Osteoblast (primary cell): ENCODE results near the gene RCAN1. TPM values are rescaled to one million over a fixed set of nuclear protein-coding genes. Genes with fewer than 3 reads are reported as not detected.

ENCODE experiments used
- DNase-seq: peaks from one replicate; pipeline ENCODE4 v3.0.0; 2011; ENCODE audit warnings: low spot score, mixed read lengths; ENCODE audit not compliant: insufficient read length; ENCODE audit errors: missing footprints
- H2AFZ ChIP-seq: 2 replicates; pipeline ENCODE4 v1.6.0; 2011; ENCODE audit warnings: mild to moderate bottlenecking, low read length
- H3K27ac ChIP-seq: 2 replicates; pipeline ENCODE4 v1.5.1; 2011; ENCODE audit warnings: mild to moderate bottlenecking, low read depth, low read length, moderate library complexity
- H3K27me3 ChIP-seq: 2 replicates; pipeline ENCODE4 v1.6.0; 2012; ENCODE audit warnings: mild to moderate bottlenecking, control low read depth, inconsistent platforms, low read length, moderate library complexity; ENCODE audit not compliant: insufficient read depth
- H3K36me3 ChIP-seq: 2 replicates; pipeline ENCODE4 v1.5.1; 2011; ENCODE audit warnings: mild to moderate bottlenecking, low read length, control low read depth, moderate library complexity; ENCODE audit not compliant: insufficient read depth
- H3K4me1 ChIP-seq: 2 replicates; pipeline ENCODE4 v1.5.1; 2011; ENCODE audit warnings: mild to moderate bottlenecking, low read length, control low read depth, moderate library complexity; ENCODE audit not compliant: insufficient read depth
- H3K4me2 ChIP-seq: 2 replicates; pipeline ENCODE4 v1.6.0; 2011; ENCODE audit warnings: mild to moderate bottlenecking, low read length; ENCODE audit not compliant: insufficient read depth
- H3K4me3 ChIP-seq: fragments of 200-600 bp; sonication (generic); 3 replicates; pipeline ENCODE4 v1.5.1; 2012; ENCODE audit warnings: mild to moderate bottlenecking, low read length, inconsistent platforms; ENCODE audit not compliant: insufficient read depth
- H3K79me2 ChIP-seq: 2 replicates; pipeline ENCODE4 v1.6.0; 2012; ENCODE audit warnings: mild to moderate bottlenecking, low read length, control low read depth, inconsistent platforms; ENCODE audit not compliant: insufficient read depth
- H3K9me3 ChIP-seq: 2 replicates; pipeline ENCODE4 v1.5.1; 2011; ENCODE audit warnings: low read depth, low read length, control low read depth
- H4K20me1 ChIP-seq: 2 replicates; pipeline ENCODE4 v1.6.0; 2012; ENCODE audit warnings: mild to moderate bottlenecking, low read length, control low read depth; ENCODE audit not compliant: insufficient read depth
- total RNA-seq: library from RNA; depleted of rRNA; stranded (reverse); fragments of >200 nt; gene quantifications from 2 replicates; pipeline ENCODE4 v1.2.3, GENCODE V29; 2012
- TF ChIP-seq, protein P1 (sequence below): IDR thresholded peaks from 2 replicates; pipeline ENCODE4 v1.5.1; 2011; ENCODE audit warnings: mild to moderate bottlenecking, low read depth, low read length, moderate library complexity; ENCODE audit errors: extremely low read depth

Gene RCAN1
- total RNA-seq, 1 donor: 103 TPM

- Histone ChIP-seq H2AFZ (no peak overlapping the region), H3K4me3 (no peak overlapping the region), H3K27ac (peak overlapping the region; percentile 89), H3K4me2 (no peak overlapping the region), H3K9me3 (no peaks in the 10 kb centered on the region), H4K20me1 (no peaks in the 10 kb centered on the region), H3K27me3 (no peaks in the 10 kb centered on the region), H3K79me2 (no peaks in the 10 kb centered on the region), H3K36me3 (no peaks in the 10 kb centered on the region), H3K4me1 (peaks cover 39% of the 10 kb centered on the region)
- no peak for DNase-seq
- TF ChIP-seq, protein P1, sequence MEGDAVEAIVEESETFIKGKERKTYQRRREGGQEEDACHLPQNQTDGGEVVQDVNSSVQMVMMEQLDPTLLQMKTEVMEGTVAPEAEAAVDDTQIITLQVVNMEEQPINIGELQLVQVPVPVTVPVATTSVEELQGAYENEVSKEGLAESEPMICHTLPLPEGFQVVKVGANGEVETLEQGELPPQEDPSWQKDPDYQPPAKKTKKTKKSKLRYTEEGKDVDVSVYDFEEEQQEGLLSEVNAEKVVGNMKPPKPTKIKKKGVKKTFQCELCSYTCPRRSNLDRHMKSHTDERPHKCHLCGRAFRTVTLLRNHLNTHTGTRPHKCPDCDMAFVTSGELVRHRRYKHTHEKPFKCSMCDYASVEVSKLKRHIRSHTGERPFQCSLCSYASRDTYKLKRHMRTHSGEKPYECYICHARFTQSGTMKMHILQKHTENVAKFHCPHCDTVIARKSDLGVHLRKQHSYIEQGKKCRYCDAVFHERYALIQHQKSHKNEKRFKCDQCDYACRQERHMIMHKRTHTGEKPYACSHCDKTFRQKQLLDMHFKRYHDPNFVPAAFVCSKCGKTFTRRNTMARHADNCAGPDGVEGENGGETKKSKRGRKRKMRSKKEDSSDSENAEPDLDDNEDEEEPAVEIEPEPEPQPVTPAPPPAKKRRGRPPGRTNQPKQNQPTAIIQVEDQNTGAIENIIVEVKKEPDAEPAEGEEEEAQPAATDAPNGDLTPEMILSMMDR: no peak
These were observed 83.5 kb downstream of the RCAN1 start for GRCh38 chr21:34531399-34531798.

DNA sequence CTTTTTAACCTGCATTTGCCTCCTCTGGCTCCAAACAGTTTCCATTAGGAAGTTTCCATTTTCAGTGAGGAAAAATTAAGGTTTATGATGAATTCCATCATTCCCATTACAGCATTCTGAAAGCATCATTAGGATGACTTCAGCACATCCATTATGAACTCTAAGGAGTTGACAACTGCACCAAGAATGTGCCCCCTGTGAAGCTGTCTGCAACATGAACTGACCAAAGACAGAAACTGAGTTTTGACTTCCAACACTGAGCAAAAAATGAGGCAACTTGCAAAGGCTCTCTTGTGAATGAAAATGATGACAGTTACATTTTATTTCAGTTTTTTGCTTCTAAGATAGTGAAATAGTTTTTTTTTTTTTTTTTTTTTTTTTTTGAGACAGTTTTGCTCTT, 84.7 kb downstream of the RCAN1 start:
- H2AFZ ChIP-seq: no peak overlapping the region
- H3K4me3 ChIP-seq: no peak overlapping the region
- no peaks in the 10 kb centered on the region for H4K20me1 ChIP-seq
- peak; percentile 55 for DNase-seq
- no peaks in the 10 kb centered on the region for H3K9me3 ChIP-seq
- H3K79me2 ChIP-seq: peaks cover 6% of the 10 kb centered on the region
- H3K4me1 ChIP-seq: peaks cover 36% of the 10 kb centered on the region
- TF ChIP-seq, protein P1: no peak
- peak overlapping the region; percentile 89 for H3K27ac ChIP-seq
- H3K36me3 ChIP-seq: no peaks in the 10 kb centered on the region
- H3K27me3 ChIP-seq: no peaks in the 10 kb centered on the region
- H3K4me2 ChIP-seq: peak overlapping the region; percentile 9

DNA sequence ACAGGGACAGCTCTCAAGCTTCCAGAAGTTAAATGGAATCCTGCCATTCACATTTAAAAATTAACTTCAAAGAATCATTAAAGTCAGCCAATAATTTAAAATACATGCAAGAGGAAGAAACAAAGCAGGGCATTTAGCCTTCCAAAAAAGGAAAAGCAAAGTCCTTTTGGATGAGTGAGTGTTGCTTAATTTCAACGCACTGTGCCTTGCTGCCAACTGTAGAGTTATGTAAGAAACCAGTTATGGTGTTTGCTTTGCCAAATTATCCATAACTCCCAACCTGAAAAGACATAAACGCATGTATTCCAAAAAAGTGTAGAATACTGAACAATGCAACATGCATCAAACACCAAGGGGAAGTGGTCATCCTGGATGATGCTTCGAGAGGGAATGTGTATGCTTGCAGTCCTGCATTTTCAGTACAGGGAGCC, 86.8 kb downstream of the RCAN1 start:
- Histone ChIP-seq H2AFZ (no peak overlapping the region), H3K27me3 (no peaks in the 10 kb centered on the region), H3K4me1 (peaks cover 43% of the 10 kb centered on the region), H3K9me3 (no peaks in the 10 kb centered on the region), H4K20me1 (peaks cover 2% of the 10 kb centered on the region), H3K4me3 (no peak overlapping the region), H3K27ac (peak overlapping the region; percentile 89), H3K79me2 (peaks cover 21% of the 10 kb centered on the region), H3K4me2 (peak overlapping the region; percentile 93), H3K36me3 (peaks cover 8% of the 10 kb centered on the region)
- TF ChIP-seq, protein P1: no peak
- DNase-seq: no peak

- Histone ChIP-seq H3K9me3 (no peaks in the 10 kb centered on the region), H3K36me3 (peaks cover 20% of the 10 kb centered on the region), H2AFZ (no peak overlapping the region), H4K20me1 (peaks cover 12% of the 10 kb centered on the region), H3K4me2 (peak overlapping the region; percentile 93), H3K27me3 (no peaks in the 10 kb centered on the region), H3K4me1 (peaks cover 43% of the 10 kb centered on the region), H3K4me3 (peak overlapping the region; percentile 74), H3K27ac (peak overlapping the region; percentile 89), H3K79me2 (peaks cover 24% of the 10 kb centered on the region)
- DNase-seq: peak; percentile 95
- TF ChIP-seq, protein P1: no peak
These were observed 88.2 kb downstream of the RCAN1 start for GRCh38 chr21:34526618-34527290.
